NCI-H128 (cell line): ENCODE data around the gene SERPINB2.
"Not testable (repeated sequence)": the region's sequence is repeated elsewhere in the genome, so short reads cannot be mapped to it uniquely, and the experiment has no call there.

Source experiments
- DNase-seq: peaks from one replicate; lab custom pipeline; 2025; ENCODE audit not compliant: unreplicated experiment; lab: John Stamatoyannopoulos, UW

Gene SERPINB2

GRCh38 chr18:63930773-63931354, 43.4 kb downstream of the SERPINB2 start:
- no peak for DNase-seq

- DNase-seq, result no peak
Observed at GRCh38 chr18:63936156-63936931, 48.8 kb downstream of the SERPINB2 start.

GRCh38 chr18:63936932-63937393, 49.5 kb downstream of the SERPINB2 start:
- no peak for DNase-seq

GRCh38 chr18:63940008-63940407, 52.5 kb downstream of the SERPINB2 start:
- DNase-seq, result no peak

- DNase-seq, result not testable (repeated sequence)
Observed at GRCh38 chr18:63940543-63941050, 53.1 kb downstream of the SERPINB2 start.

GRCh38 chr18:63947051-63947790, 59.7 kb downstream of the SERPINB2 start:
- DNase-seq, result no peak

GRCh38 chr18:63949068-63949737, 61.7 kb downstream of the SERPINB2 start, which contains the start of gene HMSD:
HMSD (plus strand) TSS chr18:63949301; CDS start chr18:63953456, 4,155 bp downstream.
- DNase-seq, result peak; percentile 58

GRCh38 chr18:63951302-63951705, 63.8 kb downstream of the SERPINB2 start:
- no peak for DNase-seq
